Measurements from ENCODE around the gene AHCYL1.

AHCYL1 gene

GRCh38 chr1:110032327-110032726, 47.8 kb downstream of the AHCYL1 start:
- no peak overlapping the region for H2BK120ac ChIP-seq (ENCODE audit: low read depth, low read length)
- H3K23ac ChIP-seq (ENCODE audit: low read depth, low read length, poor library complexity), result no peak overlapping the region
- H3K27me3 ChIP-seq (ENCODE audit: control insufficient read depth in 3 of 3, insufficient read depth in 3 of 3, low read depth in 1 of 3, low read length in 3 of 3), result no peaks in the 10 kb centered on the region
- H2AFZ ChIP-seq (ENCODE audit: low read length), result peak overlapping the region; percentile 79
- peaks cover 3 to 14% of the 10 kb centered on the region in 2 donors for H3K4me1 ChIP-seq (ENCODE audit: control insufficient read depth in 2 of 2, insufficient read depth in 1 of 2, low read depth in 1 of 2, low read length in 2 of 2)
- no peak overlapping the region for H3K4ac ChIP-seq (ENCODE audit: low read length)
- DNase-seq (ENCODE audit: low spot score), result no peak
- no peak overlapping the region for H2BK12ac ChIP-seq (ENCODE audit: low read length)
- no peak overlapping the region for H2AK5ac ChIP-seq (ENCODE audit: low read depth, low read length)
- WGBS, 2 donors (ENCODE audit: extremely low coverage in 2 of 2, insufficient read length in 2 of 2, insufficient replicate concordance in 1 of 2), result no CpG with 5 or more reads among the region's 2 CpGs
- no peak overlapping the region for H3K9ac ChIP-seq (ENCODE audit: low read depth, low read length, poor library complexity)
- peaks cover 0 to 11% of the 10 kb centered on the region in 2 donors for H3K36me3 ChIP-seq (replicated peaks in 1 of 2; ENCODE audit: control insufficient read depth in 2 of 2, insufficient read depth in 2 of 2, low read length in 2 of 2)
- H2BK15ac ChIP-seq (ENCODE audit: low read length), result no peak overlapping the region
- no peak overlapping the region for H3K14ac ChIP-seq (ENCODE audit: low read length)
- H4K91ac ChIP-seq (ENCODE audit: low read depth, low read length, poor library complexity), result no peak overlapping the region
- peaks cover 4% of the 10 kb centered on the region for H3K79me1 ChIP-seq (ENCODE audit: low read depth, low read length)
- no peaks in the 10 kb centered on the region for H3K9me3 ChIP-seq (replicated peaks in 1 of 2; ENCODE audit: control insufficient read depth in 2 of 2, insufficient read depth in 1 of 2, low read depth in 1 of 2, low read length in 2 of 2)
- H3K4me2 ChIP-seq (ENCODE audit: insufficient read depth, low read length, poor library complexity, severe bottlenecking), result no peak overlapping the region
- no peak overlapping the region for H4K8ac ChIP-seq (ENCODE audit: low read depth, low read length)
- H3K18ac ChIP-seq (ENCODE audit: low read length), result no peak overlapping the region
- H3K27ac ChIP-seq (replicated peaks; ENCODE audit: low read length), result no peak overlapping the region
- no peak overlapping the region for H2BK5ac ChIP-seq (ENCODE audit: low read length)
- no peak overlapping the region for H3K4me3 ChIP-seq (ENCODE audit: low read length in 2 of 2)

GRCh38 chr1:110033421-110033820, 48.9 kb downstream of the AHCYL1 start:
- no peak for DNase-seq (ENCODE audit: low spot score)
- peaks cover 4 to 21% of the 10 kb centered on the region in 2 donors for H3K36me3 ChIP-seq (replicated peaks in 1 of 2; ENCODE audit: control insufficient read depth in 2 of 2, insufficient read depth in 2 of 2, low read length in 2 of 2)
- no peak overlapping the region for H3K27ac ChIP-seq (replicated peaks; ENCODE audit: low read length)
- no peak overlapping the region for H4K91ac ChIP-seq (ENCODE audit: low read depth, low read length, poor library complexity)
- H2AK5ac ChIP-seq (ENCODE audit: low read depth, low read length), result no peak overlapping the region
- H3K9ac ChIP-seq (ENCODE audit: low read depth, low read length, poor library complexity), result no peak overlapping the region
- no peak overlapping the region for H3K18ac ChIP-seq (ENCODE audit: low read length)
- H3K4ac ChIP-seq (ENCODE audit: low read length), result no peak overlapping the region
- no peak overlapping the region for H2BK12ac ChIP-seq (ENCODE audit: low read length)
- no peak overlapping the region for H3K4me2 ChIP-seq (ENCODE audit: insufficient read depth, low read length, poor library complexity, severe bottlenecking)
- H2BK5ac ChIP-seq (ENCODE audit: low read length), result no peak overlapping the region
- no peak overlapping the region for H2BK120ac ChIP-seq (ENCODE audit: low read depth, low read length)
- no peak overlapping the region for H3K23ac ChIP-seq (ENCODE audit: low read depth, low read length, poor library complexity)
- no peaks in the 10 kb centered on the region for H3K27me3 ChIP-seq (ENCODE audit: control insufficient read depth in 3 of 3, insufficient read depth in 3 of 3, low read depth in 1 of 3, low read length in 3 of 3)
- WGBS, 2 donors (ENCODE audit: extremely low coverage in 2 of 2, insufficient read length in 2 of 2, insufficient replicate concordance in 1 of 2), result no CpG with 5 or more reads among the region's 5 CpGs
- no peak overlapping the region for H4K8ac ChIP-seq (ENCODE audit: low read depth, low read length)
- H3K4me3 ChIP-seq (ENCODE audit: low read length in 2 of 2), result no peak overlapping the region
- H3K9me3 ChIP-seq (replicated peaks in 1 of 2; ENCODE audit: control insufficient read depth in 2 of 2, insufficient read depth in 1 of 2, low read depth in 1 of 2, low read length in 2 of 2), result no peaks in the 10 kb centered on the region
- H2AFZ ChIP-seq (ENCODE audit: low read length), result peak overlapping the region; percentile 79
- peaks cover 7% of the 10 kb centered on the region for H3K79me1 ChIP-seq (ENCODE audit: low read depth, low read length)
- peaks cover 3 to 14% of the 10 kb centered on the region in 2 donors for H3K4me1 ChIP-seq (ENCODE audit: control insufficient read depth in 2 of 2, insufficient read depth in 1 of 2, low read depth in 1 of 2, low read length in 2 of 2)
- H2BK15ac ChIP-seq (ENCODE audit: low read length), result no peak overlapping the region
- H3K14ac ChIP-seq (ENCODE audit: low read length), result no peak overlapping the region

- peak overlapping the region; percentile 79 for H2AFZ ChIP-seq (ENCODE audit: low read length)
- peaks cover 3 to 14% of the 10 kb centered on the region in 2 donors for H3K4me1 ChIP-seq (ENCODE audit: control insufficient read depth in 2 of 2, insufficient read depth in 1 of 2, low read depth in 1 of 2, low read length in 2 of 2)
- no peak overlapping the region for H3K4ac ChIP-seq (ENCODE audit: low read length)
- H3K18ac ChIP-seq (ENCODE audit: low read length), result no peak overlapping the region
- no peak overlapping the region for H3K9ac ChIP-seq (ENCODE audit: low read depth, low read length, poor library complexity)
- no CpG with 5 or more reads among the region's 4 CpGs for WGBS, 2 donors (ENCODE audit: extremely low coverage in 2 of 2, insufficient read length in 2 of 2, insufficient replicate concordance in 1 of 2)
- no peak overlapping the region for H2AK5ac ChIP-seq (ENCODE audit: low read depth, low read length)
- H2BK12ac ChIP-seq (ENCODE audit: low read length), result no peak overlapping the region
- no peak overlapping the region for H2BK120ac ChIP-seq (ENCODE audit: low read depth, low read length)
- H3K27me3 ChIP-seq (ENCODE audit: control insufficient read depth in 3 of 3, insufficient read depth in 3 of 3, low read depth in 1 of 3, low read length in 3 of 3), result no peaks in the 10 kb centered on the region
- H3K23ac ChIP-seq (ENCODE audit: low read depth, low read length, poor library complexity), result no peak overlapping the region
- no peak overlapping the region for H2BK15ac ChIP-seq (ENCODE audit: low read length)
- no peak overlapping the region for H3K14ac ChIP-seq (ENCODE audit: low read length)
- H2BK5ac ChIP-seq (ENCODE audit: low read length), result no peak overlapping the region
- H3K36me3 ChIP-seq (replicated peaks in 1 of 2; ENCODE audit: control insufficient read depth in 2 of 2, insufficient read depth in 2 of 2, low read length in 2 of 2), result peaks cover 10 to 27% of the 10 kb centered on the region in 2 donors
- H3K79me1 ChIP-seq (ENCODE audit: low read depth, low read length), result peaks cover 7% of the 10 kb centered on the region
- H3K4me3 ChIP-seq (ENCODE audit: low read length in 2 of 2), result peak overlapping the region in 1 of 2 donors; percentile 53
- H3K9me3 ChIP-seq (replicated peaks in 1 of 2; ENCODE audit: control insufficient read depth in 2 of 2, insufficient read depth in 1 of 2, low read depth in 1 of 2, low read length in 2 of 2), result no peaks in the 10 kb centered on the region
- H4K8ac ChIP-seq (ENCODE audit: low read depth, low read length), result no peak overlapping the region
- no peak for DNase-seq (ENCODE audit: low spot score)
- H4K91ac ChIP-seq (ENCODE audit: low read depth, low read length, poor library complexity), result no peak overlapping the region
- H3K4me2 ChIP-seq (ENCODE audit: insufficient read depth, low read length, poor library complexity, severe bottlenecking), result peak overlapping the region; percentile 32
- no peak overlapping the region for H3K27ac ChIP-seq (replicated peaks; ENCODE audit: low read length)
These were observed 49.5 kb downstream of the AHCYL1 start for GRCh38 chr1:110034040-110034450.

- peak within 1 kb of the TSS; percentile 50 for H3K14ac ChIP-seq (ENCODE audit: low read length)
- peak within 1 kb of the TSS; percentile 67 for H3K23ac ChIP-seq (ENCODE audit: low read depth, low read length, poor library complexity)
- H3K4me2 ChIP-seq (ENCODE audit: insufficient read depth, low read length, poor library complexity, severe bottlenecking), result peak within 1 kb of the TSS; percentile 82
- H3K4me1 ChIP-seq (ENCODE audit: control insufficient read depth in 2 of 2, insufficient read depth in 1 of 2, low read depth in 1 of 2, low read length in 2 of 2), result peaks cover 3 to 14% of the 10 kb centered on the region in 2 donors
- H2BK15ac ChIP-seq (ENCODE audit: low read length), result peak within 1 kb of the TSS; percentile 60
- H4K8ac ChIP-seq (ENCODE audit: low read depth, low read length), result no peak within 1 kb of the TSS
- no peaks in the 10 kb centered on the region for H3K9me3 ChIP-seq (replicated peaks in 1 of 2; ENCODE audit: control insufficient read depth in 2 of 2, insufficient read depth in 1 of 2, low read depth in 1 of 2, low read length in 2 of 2)
- peak; percentile 89 for DNase-seq (ENCODE audit: low spot score)
- peak within 1 kb of the TSS; percentile 79 for H2AFZ ChIP-seq (ENCODE audit: low read length)
- H2BK12ac ChIP-seq (ENCODE audit: low read length), result no peak within 1 kb of the TSS
- H3K27me3 ChIP-seq (ENCODE audit: control insufficient read depth in 3 of 3, insufficient read depth in 3 of 3, low read depth in 1 of 3, low read length in 3 of 3), result no peaks in the 10 kb centered on the region
- no peak within 1 kb of the TSS for H3K4ac ChIP-seq (ENCODE audit: low read length)
- no CpG with 5 or more reads among the region's 66 CpGs for WGBS, 2 donors (ENCODE audit: extremely low coverage in 2 of 2, insufficient read length in 2 of 2, insufficient replicate concordance in 1 of 2)
- H2BK120ac ChIP-seq (ENCODE audit: low read depth, low read length), result no peak within 1 kb of the TSS
- H3K36me3 ChIP-seq (replicated peaks in 1 of 2; ENCODE audit: control insufficient read depth in 2 of 2, insufficient read depth in 2 of 2, low read length in 2 of 2), result peaks cover 16 to 33% of the 10 kb centered on the region in 2 donors
- H3K18ac ChIP-seq (ENCODE audit: low read length), result peak within 1 kb of the TSS; percentile 97
- no peak within 1 kb of the TSS for H2AK5ac ChIP-seq (ENCODE audit: low read depth, low read length)
- H4K91ac ChIP-seq (ENCODE audit: low read depth, low read length, poor library complexity), result no peak within 1 kb of the TSS
- H2BK5ac ChIP-seq (ENCODE audit: low read length), result peak within 1 kb of the TSS; percentile 95
- H3K4me3 ChIP-seq (ENCODE audit: low read length in 2 of 2), result peak within 1 kb of the TSS; percentile 53 to 90
- H3K27ac ChIP-seq (replicated peaks; ENCODE audit: low read length), result peak within 1 kb of the TSS; percentile 53
- H3K79me1 ChIP-seq (ENCODE audit: low read depth, low read length), result peaks cover 7% of the 10 kb centered on the region
- peak within 1 kb of the TSS; percentile 94 for H3K9ac ChIP-seq (ENCODE audit: low read depth, low read length, poor library complexity)
These were observed 50.1 kb downstream of the AHCYL1 start, which contains the start of gene STRIP1 for GRCh38 chr1:110034451-110035235. Gene STRIP1, plus strand, starts transcription at chr1:110034624. Its CDS starts 14 bp downstream, at chr1:110034638.

Measured in neuronal stem cell (in vitro differentiated cells).